Measurements from ENCODE around the gene ZGPAT.

DNA sequence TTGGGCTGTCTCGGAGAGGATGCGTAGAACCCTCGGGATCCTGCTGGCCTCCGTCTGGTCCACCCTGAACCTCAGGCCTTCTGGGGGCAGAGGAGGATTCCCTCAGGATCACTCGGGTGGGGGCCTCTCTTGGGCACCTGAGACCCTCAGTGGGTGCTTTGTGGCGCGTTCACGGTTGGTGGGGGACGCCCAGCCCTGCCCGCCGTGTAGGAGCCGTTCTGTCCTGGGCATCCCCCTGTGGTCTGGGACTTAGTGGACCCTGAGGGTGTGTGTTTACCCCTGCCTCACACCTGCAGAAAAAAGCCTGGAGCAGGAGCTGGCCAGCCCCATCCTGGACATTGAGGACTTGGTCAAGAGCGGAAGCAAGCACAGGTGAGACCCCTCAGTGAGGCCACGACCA, 42.1 kb upstream of the ZGPAT start:
- TF ChIP-seq POLR2AphosphoS5 (IDR thresholded peaks at IDR 0.05): no peak
- TF ChIP-seq CTCF (IDR thresholded peaks at IDR 0.05): no peak
- TF ChIP-seq POLR2A (IDR thresholded peaks at IDR 0.05; ENCODE audit: low read depth): no peak
